ENCODE data around the gene PATZ1.

DNA sequence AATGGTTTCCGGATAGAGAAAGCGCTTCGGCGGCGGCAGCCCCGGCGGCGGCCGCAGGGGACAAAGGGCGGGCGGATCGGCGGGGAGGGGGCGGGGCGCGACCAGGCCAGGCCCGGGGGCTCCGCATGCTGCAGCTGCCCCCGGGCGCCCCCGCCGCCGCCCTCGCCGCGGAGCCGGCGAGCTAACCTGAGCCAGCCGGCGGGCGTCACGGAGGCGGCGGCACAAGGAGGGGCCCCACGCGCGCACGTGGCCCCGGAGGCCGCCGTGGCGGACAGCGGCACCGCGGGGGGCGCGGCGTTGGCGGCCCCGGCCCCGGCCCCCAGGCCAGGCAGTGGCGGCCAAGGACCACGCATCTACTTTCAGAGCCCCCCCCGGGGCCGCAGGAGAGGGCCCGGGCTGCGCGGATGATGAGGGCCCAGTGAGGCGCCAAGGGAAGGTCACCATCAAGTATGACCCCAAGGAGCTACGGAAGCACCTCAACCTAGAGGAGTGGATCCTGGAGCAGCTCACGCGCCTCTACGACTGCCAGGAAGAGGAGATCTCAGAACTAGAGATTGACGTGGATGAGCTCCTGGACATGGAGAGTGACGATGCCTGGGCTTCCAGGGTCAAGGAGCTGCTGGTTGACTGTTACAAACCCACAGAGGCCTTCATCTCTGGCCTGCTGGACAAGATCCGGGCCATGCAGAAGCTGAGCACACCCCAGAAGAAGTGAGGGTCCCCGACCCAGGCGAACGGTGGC lies 69.5 kb downstream of the PATZ1 start:
- TF ChIP-seq, protein P1, sequence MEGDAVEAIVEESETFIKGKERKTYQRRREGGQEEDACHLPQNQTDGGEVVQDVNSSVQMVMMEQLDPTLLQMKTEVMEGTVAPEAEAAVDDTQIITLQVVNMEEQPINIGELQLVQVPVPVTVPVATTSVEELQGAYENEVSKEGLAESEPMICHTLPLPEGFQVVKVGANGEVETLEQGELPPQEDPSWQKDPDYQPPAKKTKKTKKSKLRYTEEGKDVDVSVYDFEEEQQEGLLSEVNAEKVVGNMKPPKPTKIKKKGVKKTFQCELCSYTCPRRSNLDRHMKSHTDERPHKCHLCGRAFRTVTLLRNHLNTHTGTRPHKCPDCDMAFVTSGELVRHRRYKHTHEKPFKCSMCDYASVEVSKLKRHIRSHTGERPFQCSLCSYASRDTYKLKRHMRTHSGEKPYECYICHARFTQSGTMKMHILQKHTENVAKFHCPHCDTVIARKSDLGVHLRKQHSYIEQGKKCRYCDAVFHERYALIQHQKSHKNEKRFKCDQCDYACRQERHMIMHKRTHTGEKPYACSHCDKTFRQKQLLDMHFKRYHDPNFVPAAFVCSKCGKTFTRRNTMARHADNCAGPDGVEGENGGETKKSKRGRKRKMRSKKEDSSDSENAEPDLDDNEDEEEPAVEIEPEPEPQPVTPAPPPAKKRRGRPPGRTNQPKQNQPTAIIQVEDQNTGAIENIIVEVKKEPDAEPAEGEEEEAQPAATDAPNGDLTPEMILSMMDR (conservative IDR thresholded peaks at IDR 0.05): no peak
- no peak for TF ChIP-seq EZH2 (IDR thresholded peaks at IDR 0.05; ENCODE audit: low read depth)
